Activated naive CD4-positive, alpha-beta T cell treated with anti-CD3 and anti-CD28 coated beads, Interleukin-2, amount 10 ng/mL, durations not matched to agents 7 days and 5 days (primary cell): ENCODE data around the gene SIL1.
A peak's percentile ranks its signal among the peaks of the same experiment; 100 is the strongest.

Experiments used
- CTCF ChIA-PET: fragments of 350-600 bp; sonication (Branson Sonifier 250); formaldehyde crosslinking; loops from one replicate; lab custom pipeline; 2021; ENCODE audit warnings: antibody characterized with exemption; lab: Charles Lee
- DNase-seq: peaks from one replicate; pipeline ENCODE4 v3.0.0-alpha.2; 2020
- H3K27ac Mint-ChIP-seq: one replicate; pipeline ENCODE4 v1.8.0; 2021; ENCODE audit warnings: mild to moderate bottlenecking, moderate library complexity, mixed read lengths
- H3K27me3 Mint-ChIP-seq: one replicate; pipeline ENCODE4 v1.8.0; 2021; ENCODE audit warnings: mild to moderate bottlenecking, mixed read lengths
- H3K36me3 Mint-ChIP-seq: one replicate; pipeline ENCODE4 v1.8.0; 2021; ENCODE audit warnings: mixed read lengths
- H3K4me1 Mint-ChIP-seq: one replicate; pipeline ENCODE4 v1.8.0; 2021; ENCODE audit warnings: mixed read lengths
- H3K4me3 Mint-ChIP-seq: one replicate; pipeline ENCODE4 v1.8.0; 2021; ENCODE audit warnings: mild to moderate bottlenecking, moderate library complexity, mixed read lengths
- H3K9me3 Mint-ChIP-seq: one replicate; pipeline ENCODE4 v1.8.0; 2021; ENCODE audit warnings: mixed read lengths

SIL1 gene

GRCh38 chr5:138948471-138949222, 249.5 kb downstream of the SIL1 start:
- CTCF ChIA-PET: interaction anchor here (0.6 kb wide), 1 partner anchor 117 kb away, joined by 3 read pairs; no protein-coding TSS in a partner anchor
- no peaks in the 10 kb centered on the region for H3K27me3 Mint-ChIP-seq
- H3K36me3 Mint-ChIP-seq: no peaks in the 10 kb centered on the region
- peaks cover 17% of the 10 kb centered on the region for H3K4me1 Mint-ChIP-seq
- H3K9me3 Mint-ChIP-seq: no peaks in the 10 kb centered on the region
- no peak overlapping the region for H3K4me3 Mint-ChIP-seq
- DNase-seq: no peak
- H3K27ac Mint-ChIP-seq: no peak overlapping the region

GRCh38 chr5:138947780-138948179, 250.4 kb downstream of the SIL1 start:
- CTCF ChIA-PET: interaction anchor here (0.6 kb wide), 1 partner anchor 118 kb away, joined by 3 read pairs; no protein-coding TSS in a partner anchor
- Mint-ChIP-seq H3K4me3 (no peak overlapping the region), H3K27ac (no peak overlapping the region), H3K4me1 (peaks cover 8% of the 10 kb centered on the region), H3K36me3 (no peaks in the 10 kb centered on the region), H3K27me3 (no peaks in the 10 kb centered on the region), H3K9me3 (no peaks in the 10 kb centered on the region)
- no peak for DNase-seq

- H3K4me1 Mint-ChIP-seq: peaks cover under 1% of the 10 kb centered on the region
- CTCF ChIA-PET: no interaction called here
- no peak overlapping the region for H3K27ac Mint-ChIP-seq
- DNase-seq: no peak
- no peak overlapping the region for H3K4me3 Mint-ChIP-seq
- H3K36me3 Mint-ChIP-seq: no peaks in the 10 kb centered on the region
- H3K9me3 Mint-ChIP-seq: no peaks in the 10 kb centered on the region
- no peaks in the 10 kb centered on the region for H3K27me3 Mint-ChIP-seq
These were observed 251.2 kb downstream of the SIL1 start for GRCh38 chr5:138946831-138947560.

GRCh38 chr5:138946241-138946623, 251.9 kb downstream of the SIL1 start:
- Mint-ChIP-seq H3K27ac (no peak overlapping the region), H3K36me3 (no peaks in the 10 kb centered on the region), H3K9me3 (no peaks in the 10 kb centered on the region), H3K4me1 (no peaks in the 10 kb centered on the region), H3K27me3 (no peaks in the 10 kb centered on the region), H3K4me3 (no peak overlapping the region)
- CTCF ChIA-PET: no interaction called here
- DNase-seq: no peak

GRCh38 chr5:138945421-138946240, 252.5 kb downstream of the SIL1 start:
- Mint-ChIP-seq H3K9me3 (no peaks in the 10 kb centered on the region), H3K27me3 (no peaks in the 10 kb centered on the region), H3K27ac (no peak overlapping the region), H3K36me3 (no peaks in the 10 kb centered on the region), H3K4me1 (peaks cover 2% of the 10 kb centered on the region), H3K4me3 (no peak overlapping the region)
- DNase-seq: no peak
- CTCF ChIA-PET: no interaction called here

- no peak overlapping the region for H3K27ac Mint-ChIP-seq
- no peaks in the 10 kb centered on the region for H3K36me3 Mint-ChIP-seq
- no peak for DNase-seq
- peaks cover 2% of the 10 kb centered on the region for H3K4me1 Mint-ChIP-seq
- H3K4me3 Mint-ChIP-seq: no peak overlapping the region
- H3K9me3 Mint-ChIP-seq: no peaks in the 10 kb centered on the region
- CTCF ChIA-PET: no interaction called here
- H3K27me3 Mint-ChIP-seq: no peaks in the 10 kb centered on the region
These were observed 253.4 kb downstream of the SIL1 start for GRCh38 chr5:138944527-138945322.

GRCh38 chr5:138943599-138944173, 254.5 kb downstream of the SIL1 start:
- H3K9me3 Mint-ChIP-seq: no peaks in the 10 kb centered on the region
- no peaks in the 10 kb centered on the region for H3K27me3 Mint-ChIP-seq
- H3K36me3 Mint-ChIP-seq: no peaks in the 10 kb centered on the region
- no peak overlapping the region for H3K27ac Mint-ChIP-seq
- peaks cover 8% of the 10 kb centered on the region for H3K4me1 Mint-ChIP-seq
- no peak for DNase-seq
- H3K4me3 Mint-ChIP-seq: no peak overlapping the region
- CTCF ChIA-PET: no interaction called here

GRCh38 chr5:138942861-138943260, 255.3 kb downstream of the SIL1 start:
- Mint-ChIP-seq H3K4me3 (no peak overlapping the region), H3K27me3 (no peaks in the 10 kb centered on the region), H3K27ac (no peak overlapping the region), H3K4me1 (peaks cover 13% of the 10 kb centered on the region), H3K9me3 (no peaks in the 10 kb centered on the region), H3K36me3 (no peaks in the 10 kb centered on the region)
- no peak for DNase-seq
- CTCF ChIA-PET: no interaction called here

- no peak overlapping the region for H3K27ac Mint-ChIP-seq
- CTCF ChIA-PET: no interaction called here
- H3K27me3 Mint-ChIP-seq: no peaks in the 10 kb centered on the region
- H3K36me3 Mint-ChIP-seq: no peaks in the 10 kb centered on the region
- peaks cover 13% of the 10 kb centered on the region for H3K4me1 Mint-ChIP-seq
- DNase-seq: peak; percentile 5
- no peak overlapping the region for H3K4me3 Mint-ChIP-seq
- no peaks in the 10 kb centered on the region for H3K9me3 Mint-ChIP-seq
These were observed 256.1 kb downstream of the SIL1 start for GRCh38 chr5:138942066-138942465.

GRCh38 chr5:138938526-138938925, 259.6 kb downstream of the SIL1 start:
- CTCF ChIA-PET: no interaction called here
- Mint-ChIP-seq H3K27ac (no peak overlapping the region), H3K4me3 (no peak overlapping the region), H3K27me3 (no peaks in the 10 kb centered on the region), H3K4me1 (peaks cover 13% of the 10 kb centered on the region), H3K36me3 (no peaks in the 10 kb centered on the region), H3K9me3 (no peaks in the 10 kb centered on the region)
- no peak for DNase-seq

GRCh38 chr5:138937392-138938387, 260.5 kb downstream of the SIL1 start:
- no peak for DNase-seq
- H3K27ac Mint-ChIP-seq: no peak overlapping the region
- no peaks in the 10 kb centered on the region for H3K9me3 Mint-ChIP-seq
- no peak overlapping the region for H3K4me3 Mint-ChIP-seq
- peaks cover 13% of the 10 kb centered on the region for H3K4me1 Mint-ChIP-seq
- CTCF ChIA-PET: no interaction called here
- H3K27me3 Mint-ChIP-seq: no peaks in the 10 kb centered on the region
- H3K36me3 Mint-ChIP-seq: no peaks in the 10 kb centered on the region

GRCh38 chr5:138936968-138937345, 261.2 kb downstream of the SIL1 start:
- Mint-ChIP-seq H3K4me3 (no peak overlapping the region), H3K27ac (no peak overlapping the region), H3K27me3 (no peaks in the 10 kb centered on the region), H3K9me3 (no peaks in the 10 kb centered on the region), H3K36me3 (no peaks in the 10 kb centered on the region), H3K4me1 (peaks cover 13% of the 10 kb centered on the region)
- DNase-seq: no peak
- CTCF ChIA-PET: no interaction called here
